HG02884 (cell line): Measurements from ENCODE around the gene EDA2R.

Experiments used
- ATAC-seq: cut with Tn5 transposase; IDR thresholded peaks from one replicate; pipeline ENCODE4 v1.9.1; 2021; ENCODE audit warnings: mild to moderate bottlenecking, moderate library complexity; ENCODE audit not compliant: unreplicated experiment

Gene EDA2R, protein sequence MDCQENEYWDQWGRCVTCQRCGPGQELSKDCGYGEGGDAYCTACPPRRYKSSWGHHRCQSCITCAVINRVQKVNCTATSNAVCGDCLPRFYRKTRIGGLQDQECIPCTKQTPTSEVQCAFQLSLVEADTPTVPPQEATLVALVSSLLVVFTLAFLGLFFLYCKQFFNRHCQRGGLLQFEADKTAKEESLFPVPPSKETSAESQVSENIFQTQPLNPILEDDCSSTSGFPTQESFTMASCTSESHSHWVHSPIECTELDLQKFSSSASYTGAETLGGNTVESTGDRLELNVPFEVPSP

GRCh38 chrX:66638591-66639500, at the start of gene EDA2R:
EDA2R (minus strand) TSS chrX:66639078; CDS start chrX:66616020, 23,058 bp downstream.
- peak; percentile 87 for ATAC-seq

DNA sequence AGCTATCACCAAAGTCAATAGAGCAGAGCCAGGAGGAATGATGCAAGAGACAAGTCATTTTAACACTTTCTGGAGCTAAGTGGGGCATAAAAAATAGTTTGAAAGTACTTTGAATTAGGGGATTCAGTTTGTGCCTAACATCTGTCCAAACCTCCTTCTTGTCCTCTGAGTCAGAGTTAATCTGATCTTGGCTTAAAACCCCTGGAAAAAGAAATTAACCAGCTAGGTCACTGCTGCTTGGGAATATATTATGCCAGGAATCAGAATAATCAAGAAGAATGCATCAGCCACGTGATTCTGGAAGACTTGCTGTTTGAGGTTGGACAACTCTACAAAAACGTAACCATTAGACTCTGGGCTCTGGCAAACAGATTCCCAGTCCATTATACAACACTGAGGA, 45.3 kb upstream of the EDA2R start:
- ATAC-seq, result no peak

DNA sequence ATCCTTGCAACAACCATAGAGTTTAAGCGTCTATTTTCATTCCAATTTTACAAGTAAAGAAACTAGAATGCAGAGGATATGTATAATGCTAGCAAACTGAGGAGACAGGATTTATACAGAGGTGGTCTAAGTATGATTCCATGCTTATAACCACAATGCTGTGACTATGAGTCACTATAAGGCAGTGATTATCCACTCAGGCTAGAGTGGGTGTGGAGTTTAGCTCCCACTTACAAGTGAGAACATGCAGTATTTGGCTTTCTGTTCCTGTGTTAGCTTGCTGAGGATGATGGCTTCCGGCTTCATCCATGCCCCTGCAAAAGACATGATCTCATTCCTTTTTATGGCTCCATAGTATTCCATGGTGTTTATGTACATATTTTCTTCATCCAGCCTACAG, 41.6 kb upstream of the EDA2R start:
- ATAC-seq, result no peak

DNA sequence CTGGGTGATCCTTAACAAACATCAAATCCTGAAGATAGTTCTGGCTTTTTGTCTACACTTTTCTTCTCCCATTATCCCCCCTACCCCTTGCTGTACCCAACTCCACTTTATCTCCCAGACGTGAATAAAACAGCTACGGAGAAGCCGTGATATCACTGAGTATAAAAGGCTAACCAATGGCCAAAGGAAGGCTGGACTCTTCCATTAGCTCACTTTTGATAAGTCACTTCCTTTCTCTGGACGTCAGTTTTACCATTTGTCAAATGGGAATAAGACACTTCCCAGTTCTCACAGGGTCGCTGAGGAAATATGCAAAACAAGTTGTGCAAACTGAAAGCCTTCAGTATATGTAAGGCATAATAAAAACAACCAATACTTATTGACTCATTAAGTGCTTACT, 38.6 kb upstream of the EDA2R start:
- ATAC-seq, result no peak

DNA sequence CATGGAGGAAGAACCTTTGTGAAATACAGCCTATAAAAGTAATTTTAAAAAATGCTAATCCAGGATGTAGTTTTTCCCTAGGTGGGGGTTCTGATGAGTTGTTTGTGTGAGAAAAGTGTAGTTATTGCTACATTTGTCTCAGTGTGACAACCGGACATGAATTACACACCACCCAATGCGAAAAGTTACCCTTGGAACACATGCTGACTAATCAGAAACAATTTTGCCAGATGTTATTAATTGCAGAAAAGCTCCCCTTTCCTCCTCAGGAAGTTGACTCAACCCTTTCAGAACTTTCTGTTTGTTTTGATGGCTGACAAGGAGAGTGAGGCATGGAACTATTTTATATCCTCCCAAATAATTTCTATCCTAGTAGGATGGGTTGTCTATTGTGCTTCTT, 38.1 kb upstream of the EDA2R start:
- no peak for ATAC-seq

DNA sequence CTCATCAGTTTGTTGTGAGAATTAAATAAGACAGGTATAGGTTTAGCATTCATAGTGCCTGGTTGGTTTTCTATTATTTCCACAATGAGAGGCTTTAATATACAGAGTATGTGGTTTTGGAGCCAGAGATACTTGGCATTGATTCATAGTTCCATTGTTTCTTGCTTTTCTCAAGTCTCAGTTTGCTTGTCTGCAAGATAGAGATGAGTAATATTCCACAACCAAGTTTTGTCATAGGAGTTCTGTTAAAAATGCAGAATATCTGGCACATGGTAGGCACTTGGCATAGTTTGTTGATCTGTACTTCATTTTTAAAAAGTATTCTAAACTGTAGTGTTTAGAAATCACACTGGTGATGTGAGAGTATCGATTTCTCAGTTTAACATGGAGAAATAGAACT, 37.5 kb upstream of the EDA2R start:
- no peak for ATAC-seq

DNA sequence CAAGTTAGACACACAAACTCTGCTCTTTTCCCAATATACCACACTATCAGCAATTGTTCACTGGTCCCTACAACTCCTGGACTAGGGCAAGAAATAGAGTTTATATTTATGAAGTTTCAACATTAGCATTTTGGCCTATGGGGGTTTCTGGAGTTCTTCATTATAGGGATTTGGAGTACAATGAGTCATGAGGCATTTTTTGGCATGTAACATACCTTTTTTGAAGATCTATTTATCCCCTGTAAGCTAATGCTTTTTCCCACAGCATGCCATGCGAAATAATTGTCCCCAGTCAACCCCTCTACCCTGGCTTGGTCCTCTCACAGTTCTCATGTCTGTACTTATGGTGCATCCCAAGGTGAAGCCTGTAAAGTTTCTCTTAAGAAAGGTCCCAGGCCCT, 36.7 kb upstream of the EDA2R start:
- no peak for ATAC-seq

- no peak for ATAC-seq
These were observed 35.6 kb upstream of the EDA2R start for GRCh38 chrX:66674506-66674905.

DNA sequence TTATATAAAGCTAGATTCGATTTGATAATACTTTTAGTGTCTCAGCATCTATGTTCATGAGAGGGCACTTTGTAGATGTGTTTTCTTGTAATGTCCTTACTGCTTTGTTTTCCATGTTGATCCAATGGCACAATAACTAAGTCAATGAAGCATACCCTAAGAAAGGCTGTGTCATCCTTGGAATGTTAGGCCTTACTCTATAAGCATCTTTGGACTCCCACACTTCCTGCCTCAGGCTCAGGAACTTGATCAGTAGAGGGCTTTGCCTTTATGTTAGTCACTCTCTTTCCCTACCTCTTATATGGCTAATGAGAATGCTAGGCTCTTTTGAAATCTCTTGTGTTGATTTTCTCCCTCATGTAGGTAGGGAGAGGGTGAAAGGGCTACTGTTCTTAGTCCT, 33.2 kb upstream of the EDA2R start:
- no peak for ATAC-seq

GRCh38 chrX:66654411-66654810, 15.5 kb upstream of the EDA2R start:
- no peak for ATAC-seq

- ATAC-seq, result no peak
These were observed 3.5 kb downstream of the EDA2R start for GRCh38 chrX:66635360-66635759.

- ATAC-seq, result no peak
These were observed 4.6 kb downstream of the EDA2R start for GRCh38 chrX:66634272-66634671.

- no peak for ATAC-seq
These were observed 5.3 kb downstream of the EDA2R start for GRCh38 chrX:66633541-66633940.

DNA sequence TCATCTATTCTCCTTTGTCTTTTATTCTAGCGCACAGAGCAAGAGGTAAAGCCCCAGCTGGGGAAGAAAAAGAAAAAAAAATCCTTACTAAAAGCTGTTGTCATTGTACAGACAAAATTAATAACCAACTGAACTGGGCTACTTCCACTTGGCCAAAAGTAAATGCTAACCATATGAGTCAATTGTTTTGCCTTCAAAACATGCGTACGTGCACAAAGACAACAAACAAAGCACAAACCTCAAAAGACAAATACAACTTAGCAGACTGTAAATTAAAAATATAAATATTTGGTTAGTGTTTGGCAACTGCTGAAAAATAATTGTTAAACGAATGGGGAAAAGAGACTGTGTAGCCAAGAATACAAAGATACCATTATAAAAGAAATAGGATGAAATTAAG, 5.9 kb downstream of the EDA2R start:
- no peak for ATAC-seq

DNA sequence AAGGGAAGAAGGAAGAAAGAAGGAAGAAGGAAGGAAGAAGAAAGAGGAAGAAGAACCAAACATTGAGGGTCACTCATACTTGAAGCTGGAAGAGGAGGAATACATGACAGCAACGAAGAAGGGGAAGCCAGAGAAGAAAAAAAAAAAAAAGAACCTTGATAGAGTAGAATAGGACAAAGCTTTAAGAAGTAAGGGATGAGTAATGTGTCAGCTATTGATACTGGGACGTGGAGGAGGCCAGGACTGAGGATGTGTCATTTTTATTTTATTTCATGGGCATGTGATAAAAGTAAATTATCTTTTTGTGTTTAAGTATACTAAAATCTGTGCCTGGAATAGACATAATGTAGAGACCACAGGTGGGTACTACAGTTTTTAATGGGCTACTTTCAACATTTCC, 6.4 kb downstream of the EDA2R start:
- ATAC-seq, result no peak

- peak; percentile 74 for ATAC-seq
These were observed 13.4 kb downstream of the EDA2R start for GRCh38 chrX:66625525-66625924.

DNA sequence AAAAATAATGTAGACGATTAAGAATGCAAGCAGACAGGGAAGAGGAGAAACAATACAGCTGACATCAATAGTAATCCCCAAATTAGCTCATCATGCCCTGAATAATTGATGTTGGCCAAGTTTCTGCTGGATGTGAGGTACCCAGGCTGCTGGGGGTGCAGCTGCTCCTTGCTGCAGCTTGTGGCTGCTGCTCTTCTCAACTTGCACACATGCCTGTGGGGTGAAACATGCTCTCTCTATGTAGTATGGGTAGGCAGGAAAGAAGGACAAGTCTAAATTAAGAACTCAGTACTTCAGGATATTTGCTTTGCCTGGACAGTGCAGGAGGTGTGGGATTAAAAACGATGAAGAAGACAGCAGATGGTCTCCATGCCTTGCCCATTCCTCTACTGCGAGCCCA, 16.7 kb downstream of the EDA2R start:
- no peak for ATAC-seq

DNA sequence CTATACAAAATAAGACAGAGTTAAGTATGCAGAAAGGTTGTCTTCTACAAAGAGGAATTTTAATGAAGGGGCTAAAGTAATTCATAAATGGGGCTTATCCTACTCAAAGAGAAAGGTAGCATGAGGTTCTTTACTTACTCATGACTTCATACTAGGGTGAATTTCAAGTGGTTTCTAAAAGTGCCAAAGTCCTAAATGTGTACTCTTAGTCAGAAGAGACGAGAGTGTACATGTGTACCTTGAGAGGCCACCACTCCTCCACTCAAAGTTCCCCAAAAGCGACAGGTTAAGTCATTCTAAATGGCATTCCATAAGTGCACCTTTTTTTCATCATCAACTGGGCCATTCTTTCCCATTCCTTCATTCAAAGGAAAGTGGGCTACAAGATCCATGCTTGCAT, 21.9 kb downstream of the EDA2R start:
- no peak for ATAC-seq

DNA sequence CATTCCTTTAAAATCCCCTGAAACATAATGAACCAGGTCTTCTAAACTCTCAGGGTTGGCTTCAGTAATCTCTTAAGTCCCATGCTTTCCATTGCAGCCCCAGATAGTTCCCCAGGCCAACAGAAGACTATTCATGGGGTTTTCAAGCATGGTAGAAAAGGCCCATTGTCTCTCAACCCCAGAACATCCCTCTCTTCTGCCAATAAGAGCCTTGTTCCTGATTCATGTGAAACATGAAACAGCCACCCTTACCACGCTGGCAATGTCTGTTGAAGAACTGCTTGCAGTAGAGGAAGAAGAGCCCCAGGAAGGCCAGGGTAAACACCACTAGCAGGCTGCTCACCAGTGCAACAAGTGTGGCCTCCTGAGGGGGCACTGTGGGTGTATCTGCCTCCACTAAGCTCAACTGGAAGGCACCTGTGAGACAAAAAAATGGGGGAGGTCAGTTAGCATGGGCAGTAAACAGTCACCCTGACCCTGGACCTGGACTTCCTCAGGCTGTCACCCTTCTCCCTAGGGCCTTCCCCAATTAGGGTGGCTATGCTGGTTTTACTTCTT, 36.4 kb downstream of the EDA2R start:
- no peak for ATAC-seq

GRCh38 chrX:66601522-66601921, 37.4 kb downstream of the EDA2R start:
- no peak for ATAC-seq

DNA sequence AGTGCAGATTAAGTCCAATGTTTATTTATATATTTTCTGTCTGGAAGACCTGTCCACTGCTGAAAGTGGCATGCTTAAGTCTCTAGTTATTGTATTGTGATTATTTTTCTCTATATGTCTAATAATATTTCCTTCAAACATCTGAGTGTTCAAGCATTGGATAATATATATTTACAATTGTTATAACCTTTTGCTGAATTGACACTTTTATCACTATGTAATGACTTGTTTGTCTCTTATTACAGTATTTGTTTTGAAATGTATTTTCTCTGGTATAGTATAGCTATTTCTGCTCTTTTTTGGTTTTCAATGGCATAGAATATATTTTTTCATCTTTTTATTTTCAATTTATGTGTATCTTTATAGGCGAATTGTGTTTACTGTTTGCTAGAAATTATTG, 59.7 kb downstream of the EDA2R start:
- ATAC-seq, result no peak

- ATAC-seq, result no peak
These were observed 84.9 kb downstream of the EDA2R start for GRCh38 chrX:66553973-66554372.
